ENCODE data around the gene CNOT6. TPM values are rescaled to one million over a fixed set of nuclear protein-coding genes. Genes with fewer than 3 reads are reported as not detected.

The CNOT6 gene
- total and polyA plus RNA-seq, 2 experiments from 2014 or later: 13.2 to 20.3 TPM

GRCh38 chr5:180601591-180602480, 107.7 kb downstream of the CNOT6 start:
- H3K27ac ChIP-seq: no peak overlapping the region
- no peak for DNase-seq (ENCODE audit: low read depth in 1 of 2, low spot score in 1 of 2)
- TF ChIP-seq CTCF (IDR thresholded peaks at IDR 0.05; ENCODE audit: low read depth, low read length): no peak
- no peaks in the 10 kb centered on the region for H3K27me3 ChIP-seq
- no peak overlapping the region for H3K4me3 ChIP-seq
- no peaks in the 10 kb centered on the region for H3K9me3 ChIP-seq (ENCODE audit: low read depth)
- H3K4me1 ChIP-seq (ENCODE audit: low read depth): no peaks in the 10 kb centered on the region
- H3K36me3 ChIP-seq: no peaks in the 10 kb centered on the region

DNA sequence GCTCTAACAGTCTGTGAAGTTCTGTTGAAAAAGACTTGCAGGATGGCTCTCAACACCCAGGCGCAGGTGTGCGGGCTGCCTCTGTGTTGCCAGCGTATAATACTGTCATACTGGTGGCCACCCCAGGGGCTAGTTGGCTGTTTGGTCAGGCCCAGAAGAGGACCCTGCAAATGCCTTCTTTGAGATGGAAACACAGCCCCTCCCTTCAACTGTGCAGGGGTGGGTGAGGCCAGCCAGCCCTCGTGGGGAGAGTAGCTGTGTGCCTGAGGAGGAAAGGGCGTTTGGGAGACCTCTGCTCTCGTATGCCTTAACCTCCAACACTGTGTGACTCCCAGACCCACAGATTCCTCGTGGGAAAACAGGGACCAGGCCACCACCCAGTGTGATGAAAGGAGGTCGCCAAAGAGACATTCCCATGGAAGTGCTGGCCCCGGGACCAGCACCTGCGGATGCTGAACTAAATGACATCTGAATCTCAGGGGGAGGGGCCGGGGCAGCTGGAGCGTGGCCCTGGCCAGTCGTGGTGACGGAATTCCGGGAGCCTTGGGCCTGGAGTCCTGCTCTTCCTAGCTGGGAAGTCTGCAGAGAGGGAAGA, 108.4 kb downstream of the CNOT6 start:
- Histone ChIP-seq H3K9me3 (ENCODE audit: low read depth) (no peaks in the 10 kb centered on the region), H3K36me3 (no peaks in the 10 kb centered on the region), H3K27ac (no peak overlapping the region), H3K4me1 (ENCODE audit: low read depth) (peaks cover under 1% of the 10 kb centered on the region), H3K4me3 (no peak overlapping the region), H3K27me3 (no peaks in the 10 kb centered on the region)
- no peak for DNase-seq (ENCODE audit: low read depth in 1 of 2, low spot score in 1 of 2)
- TF ChIP-seq CTCF (IDR thresholded peaks at IDR 0.05; ENCODE audit: low read depth, low read length): no peak

DNA sequence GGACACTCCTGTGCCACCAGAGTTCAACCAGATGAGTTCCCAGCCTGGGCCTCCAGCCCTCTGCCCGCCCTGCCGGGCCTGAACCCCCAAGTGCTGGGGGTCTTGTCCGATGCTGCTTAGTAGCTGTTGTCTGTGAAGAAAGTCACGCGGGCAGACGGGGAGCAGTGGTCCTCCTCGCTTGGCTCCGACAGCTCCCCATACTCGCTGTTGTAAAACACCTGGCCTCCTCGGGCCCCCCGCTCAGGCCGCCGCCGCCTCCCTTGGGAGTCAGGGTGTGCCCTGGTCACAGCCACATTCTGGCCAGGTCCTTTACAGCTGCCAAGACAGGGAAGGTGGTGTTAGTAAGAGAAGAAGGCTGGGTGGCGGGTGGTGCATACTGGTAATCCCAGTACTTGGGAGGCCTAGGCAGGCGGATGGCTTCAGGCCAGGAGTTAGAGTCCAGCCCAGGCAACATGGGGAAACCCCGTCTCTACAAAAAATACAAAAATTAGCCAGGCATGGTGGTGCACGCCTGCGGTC, 109.0 kb downstream of the CNOT6 start:
- H3K4me1 ChIP-seq (ENCODE audit: low read depth): peaks cover 6% of the 10 kb centered on the region
- no peak overlapping the region for H3K27ac ChIP-seq
- no peaks in the 10 kb centered on the region for H3K36me3 ChIP-seq
- TF ChIP-seq CTCF (IDR thresholded peaks at IDR 0.05; ENCODE audit: low read depth, low read length): no peak
- no peak for DNase-seq (ENCODE audit: low read depth in 1 of 2, low spot score in 1 of 2)
- no peaks in the 10 kb centered on the region for H3K9me3 ChIP-seq (ENCODE audit: low read depth)
- H3K27me3 ChIP-seq: no peaks in the 10 kb centered on the region
- no peak overlapping the region for H3K4me3 ChIP-seq

DNA sequence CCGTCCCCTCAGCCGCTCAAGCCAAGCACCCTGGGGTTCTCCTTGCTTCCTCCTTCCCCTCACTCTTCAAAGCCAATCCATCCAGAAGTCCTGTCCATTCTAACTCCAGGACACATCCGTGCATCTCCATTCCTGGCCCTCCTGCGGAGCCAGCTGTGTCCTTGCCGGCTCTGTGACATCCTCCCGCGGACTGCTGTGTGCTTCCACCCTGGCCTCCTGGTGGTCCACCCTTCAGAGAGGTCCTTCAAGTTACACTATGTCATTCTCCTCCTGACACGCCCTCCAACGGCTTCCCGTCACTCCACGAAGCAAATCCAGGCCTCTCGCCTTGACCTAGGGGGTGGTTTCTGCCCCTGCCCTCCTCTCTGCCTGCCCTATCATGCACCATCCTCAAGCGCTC, 110.1 kb downstream of the CNOT6 start:
- TF ChIP-seq CTCF (IDR thresholded peaks at IDR 0.05; ENCODE audit: low read depth, low read length): no peak
- Histone ChIP-seq H3K4me3 (no peak overlapping the region), H3K36me3 (no peaks in the 10 kb centered on the region), H3K4me1 (ENCODE audit: low read depth) (peaks cover 12% of the 10 kb centered on the region), H3K9me3 (ENCODE audit: low read depth) (no peaks in the 10 kb centered on the region), H3K27me3 (no peaks in the 10 kb centered on the region), H3K27ac (no peak overlapping the region)
- no peak for DNase-seq (ENCODE audit: low read depth in 1 of 2, low spot score in 1 of 2)

DNA sequence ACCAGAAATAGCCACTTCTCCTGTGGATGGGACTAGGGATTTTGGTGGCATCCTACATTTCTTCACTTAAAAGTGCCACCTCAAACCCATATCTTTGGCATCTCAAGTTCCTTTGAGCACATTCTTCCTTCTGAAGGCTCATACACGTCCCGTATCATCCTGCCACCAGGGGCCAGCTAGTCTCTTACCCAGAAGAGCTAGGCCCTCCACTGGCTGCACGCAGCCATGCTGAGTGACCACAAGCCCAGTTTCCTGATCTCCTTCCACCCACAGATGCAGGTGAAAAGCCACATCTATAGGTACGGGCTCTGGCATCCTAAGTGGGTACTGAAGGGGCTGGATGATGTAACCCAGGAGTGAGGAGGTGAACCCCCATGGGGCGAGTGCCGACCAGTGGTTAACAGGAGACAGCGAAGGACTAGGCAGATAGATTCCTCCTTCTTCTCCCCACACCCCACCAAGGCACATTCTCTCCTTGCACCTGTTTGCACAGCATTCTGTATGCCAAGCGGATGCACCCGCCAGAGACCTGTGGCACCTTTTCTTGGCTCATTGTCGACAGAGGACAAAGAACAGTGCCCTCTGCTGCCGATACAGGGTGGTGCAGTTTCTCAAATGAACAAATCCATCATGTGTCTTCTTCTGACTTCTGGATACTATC, 111.5 kb downstream of the CNOT6 start:
- Histone ChIP-seq H3K27ac (no peak overlapping the region), H3K4me1 (ENCODE audit: low read depth) (peaks cover 12% of the 10 kb centered on the region), H3K36me3 (no peaks in the 10 kb centered on the region), H3K27me3 (no peaks in the 10 kb centered on the region), H3K4me3 (no peak overlapping the region), H3K9me3 (ENCODE audit: low read depth) (no peaks in the 10 kb centered on the region)
- DNase-seq (ENCODE audit: low read depth in 1 of 2, low spot score in 1 of 2): peak; percentile 60 to 68
- TF ChIP-seq CTCF (IDR thresholded peaks at IDR 0.05; ENCODE audit: low read depth, low read length): peak; percentile 85
